ENCODE data around the gene WDR91.

Gene WDR91

DNA sequence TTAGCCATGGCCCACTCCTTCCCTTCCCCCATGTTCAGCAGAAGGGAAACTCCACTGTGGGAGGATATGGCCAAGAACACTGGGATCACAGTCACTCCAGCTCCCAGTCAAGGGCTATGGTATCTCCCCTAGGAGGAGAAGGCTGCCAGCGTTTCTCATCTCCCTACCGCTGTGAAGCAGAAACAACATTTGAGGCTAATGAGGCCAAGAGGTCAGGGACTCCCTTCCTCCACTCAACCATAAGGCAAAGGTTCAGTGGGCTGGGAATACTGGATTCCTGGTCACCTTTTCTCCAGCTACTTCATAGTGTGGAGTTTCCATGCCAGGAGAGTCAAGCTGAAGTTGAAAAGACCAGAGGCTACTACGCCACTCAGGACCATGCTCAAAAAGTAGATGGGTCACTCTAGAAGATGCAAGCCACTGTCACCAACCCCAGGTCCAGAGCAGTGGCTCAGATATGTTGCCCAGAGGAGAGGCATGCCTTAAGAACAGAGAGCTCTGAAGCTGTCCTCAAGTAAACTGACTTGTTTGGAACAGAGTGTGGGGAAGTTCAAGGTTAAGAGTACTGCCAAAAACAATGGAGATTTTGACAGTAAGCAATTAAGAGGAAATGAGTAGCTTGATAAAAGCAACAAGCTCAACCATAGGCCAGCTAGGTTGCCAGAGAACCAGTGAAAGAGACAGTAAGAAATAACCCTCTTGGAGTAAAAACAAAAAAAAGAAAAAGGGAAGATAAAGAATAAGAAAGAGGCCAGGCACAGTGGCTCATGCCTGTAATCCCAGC is 67.2 kb downstream of the WDR91 start:
- FAIRE-seq (no peak), DNase-seq (ENCODE audit: insufficient read length, low spot score) (no peak)
- no peak for TF ChIP-seq POLR2A (IDR thresholded peaks at IDR 0.05; ENCODE audit: low read depth, low read length)
